Measurements from ENCODE around the gene MEI1.

Gene MEI1

DNA sequence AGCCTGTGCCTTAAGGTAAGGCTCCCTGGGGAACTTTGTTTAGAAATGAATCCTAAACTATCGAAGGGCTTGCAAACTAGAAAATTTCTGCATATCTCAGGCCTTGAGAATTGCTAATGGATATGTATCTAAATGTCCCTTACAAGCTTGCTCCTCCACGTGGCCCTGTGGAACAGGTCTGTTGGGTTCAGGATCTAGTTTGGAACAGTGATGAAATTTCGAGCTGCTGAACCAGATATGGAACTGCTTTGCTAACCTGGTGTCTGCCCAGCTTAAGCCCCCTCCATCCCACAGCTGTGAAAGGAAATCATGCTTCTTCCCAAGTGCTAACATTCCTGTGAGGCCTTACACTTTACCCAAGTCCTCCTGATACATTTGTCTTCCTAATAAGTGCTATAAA is 145.2 kb downstream of the MEI1 start:
- TF ChIP-seq, protein P1, sequence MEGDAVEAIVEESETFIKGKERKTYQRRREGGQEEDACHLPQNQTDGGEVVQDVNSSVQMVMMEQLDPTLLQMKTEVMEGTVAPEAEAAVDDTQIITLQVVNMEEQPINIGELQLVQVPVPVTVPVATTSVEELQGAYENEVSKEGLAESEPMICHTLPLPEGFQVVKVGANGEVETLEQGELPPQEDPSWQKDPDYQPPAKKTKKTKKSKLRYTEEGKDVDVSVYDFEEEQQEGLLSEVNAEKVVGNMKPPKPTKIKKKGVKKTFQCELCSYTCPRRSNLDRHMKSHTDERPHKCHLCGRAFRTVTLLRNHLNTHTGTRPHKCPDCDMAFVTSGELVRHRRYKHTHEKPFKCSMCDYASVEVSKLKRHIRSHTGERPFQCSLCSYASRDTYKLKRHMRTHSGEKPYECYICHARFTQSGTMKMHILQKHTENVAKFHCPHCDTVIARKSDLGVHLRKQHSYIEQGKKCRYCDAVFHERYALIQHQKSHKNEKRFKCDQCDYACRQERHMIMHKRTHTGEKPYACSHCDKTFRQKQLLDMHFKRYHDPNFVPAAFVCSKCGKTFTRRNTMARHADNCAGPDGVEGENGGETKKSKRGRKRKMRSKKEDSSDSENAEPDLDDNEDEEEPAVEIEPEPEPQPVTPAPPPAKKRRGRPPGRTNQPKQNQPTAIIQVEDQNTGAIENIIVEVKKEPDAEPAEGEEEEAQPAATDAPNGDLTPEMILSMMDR (IDR thresholded peaks at IDR 0.05; ENCODE audit: low read depth, low read length, missing control alignments) = no peak
- no peak for DNase-seq (ENCODE audit: low read depth)

DNA sequence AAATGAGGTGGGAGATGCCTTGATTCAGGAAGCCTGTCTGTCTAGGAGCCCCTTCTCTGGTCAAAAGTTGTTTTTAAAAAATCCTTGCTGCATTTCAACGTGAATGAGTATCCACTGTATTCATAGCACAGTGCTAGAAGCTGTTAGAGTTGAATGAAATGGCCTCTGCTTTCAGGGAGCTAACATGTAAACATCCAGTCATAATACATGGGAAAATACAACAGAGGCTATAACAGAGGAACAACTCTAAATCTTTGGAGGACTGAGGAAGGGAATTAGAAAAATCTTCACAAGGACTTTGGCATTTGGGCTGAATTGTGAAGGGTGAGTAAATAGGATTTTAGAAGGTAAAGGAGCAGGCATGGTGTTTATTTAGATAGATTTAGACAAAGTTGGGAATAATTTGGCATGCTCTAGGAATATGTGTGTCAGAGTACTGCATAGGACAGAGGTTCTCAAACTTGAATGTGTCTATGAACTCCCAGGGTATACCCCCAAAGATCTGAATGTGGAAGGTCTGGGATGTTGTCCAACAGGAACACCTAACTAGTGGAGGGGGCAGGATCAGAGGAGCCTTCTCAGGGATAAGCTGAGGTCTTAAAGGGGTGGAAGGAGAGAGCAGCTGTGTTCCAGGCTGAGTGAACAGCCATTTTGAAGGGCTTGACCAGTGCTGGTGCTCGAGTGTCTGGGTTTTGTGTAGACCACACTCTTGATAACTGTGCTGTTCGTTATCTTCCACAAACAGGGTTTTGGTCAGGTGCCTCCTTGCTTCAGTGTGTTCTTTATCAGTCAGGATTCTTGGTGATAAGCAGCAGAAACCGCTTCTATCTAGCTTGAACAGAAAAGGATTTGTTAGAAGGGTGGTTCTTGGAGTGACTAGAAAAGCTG is 146.3 kb downstream of the MEI1 start:
- DNase-seq (ENCODE audit: low read depth) = no peak
- H3K4me3 ChIP-seq (ENCODE audit: low read depth, low read length) = no peak overlapping the region

More for the DNA sequence above, 145.2 kb downstream of the MEI1 start:
- no peak overlapping the region for H3K4me3 ChIP-seq (ENCODE audit: low read depth, low read length)

DNA sequence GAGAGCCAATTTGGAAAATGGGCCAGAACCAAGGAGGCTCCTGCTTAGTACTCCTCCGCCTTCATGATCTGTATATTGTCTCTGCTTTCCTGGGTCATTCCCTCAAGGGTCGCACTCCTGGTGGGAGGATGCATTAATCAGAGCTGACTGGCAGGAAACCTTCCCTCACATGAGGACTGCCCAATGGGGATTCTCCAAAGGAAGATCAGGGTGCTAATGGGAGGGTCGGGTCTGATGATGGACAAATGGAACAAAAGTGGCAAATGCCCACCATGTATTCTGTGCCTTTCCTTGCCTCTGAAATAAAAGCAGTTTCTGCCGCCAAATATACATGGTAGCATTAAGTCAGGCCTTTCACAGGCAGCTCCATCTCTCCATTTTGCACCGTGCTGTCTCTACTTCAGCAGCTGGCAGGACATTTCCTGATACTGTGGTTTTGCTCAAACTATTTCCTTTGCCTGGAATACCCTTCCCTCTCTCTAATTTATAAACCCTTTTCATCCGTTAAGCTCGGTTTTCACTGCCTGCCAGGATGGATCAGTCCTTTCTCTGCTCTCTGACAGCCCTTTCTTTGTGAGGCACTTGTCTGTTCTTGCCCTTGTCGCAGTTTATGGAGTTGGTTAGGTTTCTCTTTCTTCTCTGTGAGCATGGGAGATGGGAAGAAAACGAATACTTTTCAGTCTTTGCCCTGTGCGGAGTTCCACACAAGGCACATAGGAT is 147.1 kb downstream of the MEI1 start:
- DNase-seq (ENCODE audit: low read depth) = no peak
- no peak overlapping the region; the same call in 1 of the 2 replicates for H3K4me3 ChIP-seq (ENCODE audit: low read depth, low read length)
- TF ChIP-seq, protein P1 (IDR thresholded peaks at IDR 0.05; ENCODE audit: low read depth, low read length, missing control alignments) = no peak

More for the DNA sequence above, 146.3 kb downstream of the MEI1 start:
- TF ChIP-seq, protein P1 (IDR thresholded peaks at IDR 0.05; ENCODE audit: low read depth, low read length, missing control alignments) = no peak

DNA sequence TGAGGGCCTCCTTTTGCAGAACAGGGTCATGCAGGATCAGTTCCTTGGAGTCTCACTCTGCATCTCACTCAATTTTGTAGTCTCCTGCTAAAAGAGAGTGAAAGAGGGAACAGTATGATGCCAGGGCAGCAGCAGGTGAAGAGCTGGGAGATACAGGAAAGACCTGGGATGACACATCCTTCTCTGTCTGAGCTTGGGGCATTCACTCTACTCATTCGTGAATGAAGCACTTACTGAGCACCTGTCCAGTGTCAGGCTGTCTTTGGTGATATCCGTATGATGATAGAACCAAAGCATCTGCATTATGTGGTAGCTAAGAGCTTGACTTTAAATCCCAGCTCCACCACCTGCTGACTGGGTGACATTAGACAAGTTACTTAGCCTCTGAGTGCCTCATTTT is 148.0 kb downstream of the MEI1 start:
- no peak overlapping the region for H3K4me3 ChIP-seq (ENCODE audit: low read depth, low read length)
- TF ChIP-seq, protein P1 (IDR thresholded peaks at IDR 0.05; ENCODE audit: low read depth, low read length, missing control alignments) = no peak
- DNase-seq (ENCODE audit: low read depth) = no peak

DNA sequence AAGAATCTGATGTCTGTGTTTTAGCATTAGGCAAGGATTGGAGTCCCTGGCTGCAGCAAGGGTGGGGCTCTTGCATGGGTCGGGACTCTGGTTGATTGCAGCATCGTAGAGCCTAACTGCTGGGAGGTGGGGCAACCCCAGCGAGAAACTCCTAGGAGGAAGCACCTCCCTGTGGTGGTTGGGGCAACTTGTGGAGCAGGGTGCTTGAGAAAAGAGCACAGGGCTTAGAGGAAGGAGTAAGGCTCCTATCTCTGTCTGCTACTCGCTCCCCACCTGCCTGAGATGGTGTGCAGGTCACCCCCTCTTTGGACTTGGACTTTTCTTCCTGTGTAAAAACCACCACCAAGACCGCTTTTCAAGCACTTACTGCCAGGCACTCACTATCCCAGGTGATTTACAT is 149.2 kb downstream of the MEI1 start:
- DNase-seq (ENCODE audit: low read depth) = no peak
- no peak overlapping the region for H3K4me3 ChIP-seq (ENCODE audit: low read depth, low read length)
- TF ChIP-seq, protein P1 (IDR thresholded peaks at IDR 0.05; ENCODE audit: low read depth, low read length, missing control alignments) = no peak

Data from GM12864 (cell line).